ENCODE results near the gene CAPZB.

Gene CAPZB

DNA sequence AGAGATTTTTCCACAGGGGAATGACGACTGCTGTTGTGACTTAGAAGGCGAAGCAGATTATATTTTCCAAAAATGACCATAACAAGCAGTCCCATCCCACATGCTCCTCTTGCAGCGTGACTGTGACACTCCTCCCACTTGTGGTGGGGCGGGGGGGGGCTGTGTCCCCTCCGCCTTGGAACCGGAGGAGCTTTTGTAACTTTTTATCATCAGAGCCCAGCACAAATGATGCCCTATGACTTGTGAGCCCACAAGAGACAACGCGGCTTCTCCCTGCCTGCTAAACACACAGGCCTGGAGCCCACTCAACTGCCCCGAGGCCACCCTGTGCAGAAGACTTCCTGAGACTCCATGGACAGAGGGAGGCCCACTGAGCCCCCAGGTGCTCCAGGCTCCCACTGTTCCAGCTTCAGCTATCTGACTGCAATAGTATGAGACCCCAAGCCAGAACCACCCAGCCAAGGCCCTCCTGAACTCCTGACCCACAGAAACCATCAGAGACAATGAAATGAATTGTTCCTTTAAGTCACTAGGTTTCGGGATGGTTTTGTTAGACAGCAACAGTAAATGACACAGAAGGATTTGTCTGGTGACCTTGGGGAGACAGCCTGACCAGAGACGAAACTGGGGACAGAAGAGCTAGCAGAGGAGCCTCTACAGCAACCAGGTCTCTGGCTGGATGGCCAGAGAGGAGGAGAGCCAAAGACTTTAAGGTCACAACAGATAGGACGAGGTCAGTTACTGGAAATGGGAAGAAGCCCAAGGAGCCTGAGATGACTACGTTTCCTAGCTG is 58.8 kb downstream of the CAPZB start:
- DNase-seq = no peak

DNA sequence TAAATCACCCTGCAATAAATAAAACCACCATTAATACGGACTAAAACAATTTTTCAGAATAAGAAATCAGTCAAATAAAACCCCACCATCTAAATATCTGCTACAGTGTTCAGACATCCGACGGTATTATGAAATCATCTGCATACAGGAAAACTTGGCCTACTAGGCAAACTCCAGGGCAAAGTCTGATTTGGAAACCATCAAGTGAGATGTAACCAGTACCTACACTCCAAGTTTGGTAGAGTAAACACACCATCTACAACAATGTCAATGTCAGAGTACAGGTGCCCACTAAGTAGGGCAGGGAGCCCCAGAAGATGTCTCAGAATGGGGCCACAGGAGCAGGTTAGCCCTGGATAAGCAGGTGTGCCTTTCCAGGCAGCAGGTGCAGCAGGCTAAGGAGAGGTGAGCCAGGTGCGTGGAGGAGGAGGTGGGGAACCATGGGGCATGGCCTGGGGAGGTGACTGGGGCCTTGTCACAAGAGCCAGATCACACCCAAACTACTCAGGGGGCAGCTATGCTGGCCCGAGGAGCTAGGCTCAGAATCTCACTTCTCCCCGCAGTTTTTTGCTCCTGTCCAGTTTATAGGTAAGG is 59.6 kb downstream of the CAPZB start:
- DNase-seq = no peak

DNA sequence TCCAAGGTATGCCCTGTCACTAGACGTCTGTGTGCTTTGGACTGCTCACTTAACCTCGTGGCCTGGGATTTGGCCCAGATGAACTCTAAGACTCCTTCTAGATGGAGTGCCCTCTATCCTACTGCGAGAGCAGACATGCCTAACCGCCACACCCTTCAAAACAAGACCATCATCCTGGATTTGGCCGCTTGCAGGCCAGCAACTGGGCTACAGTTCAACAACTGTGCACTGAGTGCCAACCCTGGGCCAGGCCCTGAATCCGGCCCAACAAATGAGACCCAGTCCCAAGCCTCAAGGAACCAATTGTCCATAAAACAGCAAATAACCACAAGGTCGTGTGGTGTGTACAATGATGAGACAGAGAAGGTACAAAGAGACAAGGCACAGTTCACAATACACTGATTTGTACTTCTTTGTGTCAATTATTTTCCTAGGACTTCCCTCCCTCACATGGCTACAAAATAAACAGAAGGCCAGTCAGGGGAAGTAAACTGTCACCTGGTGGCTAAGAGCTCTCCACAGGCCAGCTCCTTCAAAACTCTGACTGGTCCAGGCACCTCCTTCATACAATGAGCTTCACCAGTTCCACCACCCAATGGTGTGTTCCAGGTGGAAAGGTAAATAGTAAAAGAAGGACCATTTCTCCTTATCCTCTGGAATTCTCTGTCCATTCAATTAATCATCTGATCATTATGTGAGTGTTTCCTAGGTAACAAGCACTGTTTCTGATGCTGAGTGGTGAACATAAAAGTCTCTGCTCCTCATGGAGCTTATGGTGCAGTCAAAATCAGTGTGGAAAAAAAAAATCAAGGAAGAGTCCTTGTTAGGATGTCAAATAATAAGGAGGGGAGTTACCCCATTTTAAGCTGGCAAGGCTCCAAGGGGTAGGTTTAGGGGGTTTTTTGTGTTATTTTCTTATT is 60.4 kb downstream of the CAPZB start:
- DNase-seq = no peak

DNA sequence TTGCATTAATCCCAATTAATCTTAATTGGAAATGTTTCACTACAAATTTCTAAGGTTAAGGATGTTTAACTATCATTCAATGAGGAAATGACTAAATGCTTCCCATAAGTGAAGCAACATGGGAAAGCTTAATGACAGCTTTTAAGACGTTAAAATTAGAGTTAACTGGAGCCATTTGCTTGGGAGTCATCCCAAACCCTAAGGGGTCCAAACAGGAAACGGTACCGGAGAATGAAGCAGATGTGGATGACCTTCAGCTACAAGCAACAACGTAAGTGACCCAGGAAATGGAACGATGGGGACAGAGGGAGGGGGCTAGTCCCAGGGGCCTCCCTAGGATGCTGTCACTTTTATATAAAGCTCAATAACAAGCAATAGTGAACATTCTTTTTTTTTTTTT is 62.2 kb downstream of the CAPZB start:
- DNase-seq = no peak

DNA sequence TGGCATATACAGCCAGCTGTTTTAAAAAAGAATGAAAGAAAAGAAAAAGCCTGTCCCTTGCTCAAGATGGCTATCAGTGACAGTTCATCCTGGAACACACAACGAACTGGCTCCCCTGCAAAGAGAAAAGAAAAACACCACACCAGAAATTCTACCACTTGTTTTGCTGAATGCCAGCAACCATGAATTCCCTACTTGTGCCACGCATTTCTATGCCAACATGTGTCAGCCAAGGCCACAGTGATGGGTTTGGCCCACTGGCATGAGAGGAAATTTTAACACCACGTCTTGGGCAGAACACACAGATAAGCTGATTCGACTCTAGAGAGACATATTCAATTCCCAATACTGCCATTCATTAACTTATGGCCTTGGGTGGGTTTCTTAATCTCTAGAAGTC is 64.0 kb downstream of the CAPZB start:
- DNase-seq = no peak

DNA sequence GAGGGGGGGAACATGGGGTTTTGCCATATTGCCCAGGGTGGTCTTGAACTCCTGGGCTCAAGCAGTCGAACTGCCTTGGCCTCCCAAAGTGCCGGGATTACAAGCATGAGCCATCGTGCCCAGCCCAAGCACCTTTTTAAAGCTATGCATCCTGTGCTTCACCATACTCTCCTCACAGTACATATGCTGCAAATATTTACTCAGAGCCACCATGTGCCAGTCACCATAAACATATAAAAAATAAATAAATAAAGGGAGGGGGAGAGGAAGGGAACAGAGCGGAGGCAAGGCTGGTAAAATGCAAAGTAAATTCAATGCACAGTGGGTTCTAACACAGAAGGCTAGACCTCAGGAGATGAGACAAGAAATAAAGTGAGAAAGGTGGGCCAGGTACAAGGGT is 64.7 kb downstream of the CAPZB start:
- DNase-seq = no peak

DNA sequence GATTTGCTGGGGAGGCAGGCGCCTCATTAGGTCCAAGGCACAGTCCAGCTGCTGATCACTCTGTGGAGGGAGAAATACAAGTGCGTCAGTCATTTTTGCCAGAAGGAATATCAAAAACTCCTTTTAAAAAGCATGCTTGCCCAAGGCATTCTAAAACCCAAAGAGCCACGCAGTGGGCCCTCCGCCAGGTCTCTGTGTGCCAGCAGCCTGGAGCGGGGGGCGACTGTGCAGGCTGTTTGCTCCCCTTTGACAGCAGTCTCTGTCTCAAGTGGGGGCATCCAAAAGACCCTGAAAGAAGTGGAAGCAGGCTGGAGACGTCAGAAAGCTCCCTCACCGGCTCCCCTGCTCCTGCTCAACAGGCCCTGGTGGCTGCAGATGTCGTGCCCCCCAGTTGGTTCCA is 65.6 kb downstream of the CAPZB start:
- no peak for DNase-seq

DNA sequence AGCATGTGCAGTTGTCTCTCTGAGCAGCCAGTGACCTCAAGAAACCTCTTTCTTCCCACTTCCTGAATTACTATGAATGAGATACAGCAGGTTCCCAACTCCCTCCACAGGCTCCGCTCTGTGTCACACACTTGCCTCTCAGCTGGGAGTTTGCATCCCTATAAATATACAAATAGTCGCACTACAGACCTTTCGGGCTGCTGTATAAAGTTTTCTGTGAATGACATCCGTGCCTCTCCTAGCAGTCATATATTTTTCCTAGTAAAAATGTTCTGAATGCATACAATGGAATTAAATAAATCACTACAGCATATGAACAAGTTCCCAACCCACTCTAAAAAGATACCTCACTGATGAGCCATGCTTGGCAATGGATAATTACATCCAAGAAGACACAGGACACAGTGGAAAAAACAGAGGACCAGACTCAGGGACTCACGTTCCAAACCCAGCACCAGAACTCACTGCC is 66.8 kb downstream of the CAPZB start:
- no peak for DNase-seq

DNA sequence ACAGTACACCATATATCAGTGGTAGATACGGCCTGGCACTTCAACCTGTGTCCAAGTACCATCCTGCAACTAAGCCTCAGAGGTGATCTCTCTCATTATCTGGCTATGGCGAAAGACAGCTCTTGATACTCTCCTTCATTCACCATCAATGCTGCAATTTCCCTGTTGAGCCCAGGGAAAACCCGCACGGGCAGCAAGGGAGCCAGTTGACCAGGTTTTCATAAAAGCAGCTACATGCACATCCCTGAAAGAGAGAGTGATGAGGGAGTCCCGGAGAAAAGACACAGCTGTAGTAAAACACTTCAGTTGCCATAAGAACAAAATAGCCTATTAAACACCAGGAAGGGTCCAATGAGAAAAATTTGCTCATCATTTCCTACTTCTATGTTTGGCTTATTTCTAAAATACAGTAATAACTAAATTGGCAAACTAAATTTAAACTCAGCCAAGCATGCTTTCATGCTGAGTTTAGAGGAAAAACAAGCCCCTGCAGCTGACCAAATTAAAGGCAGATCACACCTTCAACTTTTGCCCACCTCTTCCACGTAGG is 68.3 kb downstream of the CAPZB start:
- no peak for DNase-seq

DNA sequence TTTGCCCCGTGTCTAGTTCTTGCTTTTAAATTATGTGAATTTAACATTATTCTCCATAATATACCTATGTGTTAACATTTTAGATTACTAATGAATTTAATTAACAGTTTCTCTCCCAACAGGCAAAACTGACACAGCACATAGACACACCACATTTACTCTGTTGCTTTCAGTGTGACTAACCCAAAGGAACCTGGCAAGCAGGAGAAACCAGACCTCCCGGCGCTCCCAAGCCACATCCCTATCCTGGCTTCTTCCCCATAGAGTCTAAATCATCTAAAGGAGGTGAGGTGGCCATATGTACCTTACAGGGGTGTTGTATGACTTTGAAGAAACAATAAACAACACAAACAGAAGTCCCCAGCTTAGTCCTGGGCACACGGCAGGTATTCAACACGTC is 69.2 kb downstream of the CAPZB start:
- DNase-seq = no peak

DNA sequence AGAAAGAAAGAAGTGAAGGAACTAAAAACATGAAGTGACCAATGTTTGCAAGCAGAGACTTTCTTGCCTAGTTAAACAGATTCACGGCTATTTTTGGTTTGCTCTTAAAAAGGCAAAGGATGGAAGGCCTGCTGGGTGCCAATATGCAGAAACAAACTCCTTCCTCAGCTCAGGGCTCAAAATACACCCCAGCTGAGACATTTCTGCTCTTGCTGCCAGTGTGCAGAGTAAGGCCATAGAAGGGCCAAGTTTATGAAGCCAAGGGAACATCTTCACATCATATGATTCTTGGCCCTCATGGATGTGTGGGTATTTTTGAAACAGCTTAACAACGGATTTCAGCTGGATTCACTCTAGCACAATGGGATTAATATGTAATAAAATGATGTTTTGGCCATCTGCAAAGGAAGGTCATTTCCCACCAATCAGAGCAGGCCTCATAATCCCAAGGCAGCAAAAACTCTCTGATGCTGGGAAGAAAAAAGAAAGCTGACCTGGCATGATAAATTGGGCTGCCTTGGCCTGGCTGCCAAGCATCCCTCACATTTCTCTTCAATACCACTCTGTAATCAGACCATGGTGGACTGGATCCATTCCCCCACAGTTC is 70.7 kb downstream of the CAPZB start:
- no peak for DNase-seq

DNA sequence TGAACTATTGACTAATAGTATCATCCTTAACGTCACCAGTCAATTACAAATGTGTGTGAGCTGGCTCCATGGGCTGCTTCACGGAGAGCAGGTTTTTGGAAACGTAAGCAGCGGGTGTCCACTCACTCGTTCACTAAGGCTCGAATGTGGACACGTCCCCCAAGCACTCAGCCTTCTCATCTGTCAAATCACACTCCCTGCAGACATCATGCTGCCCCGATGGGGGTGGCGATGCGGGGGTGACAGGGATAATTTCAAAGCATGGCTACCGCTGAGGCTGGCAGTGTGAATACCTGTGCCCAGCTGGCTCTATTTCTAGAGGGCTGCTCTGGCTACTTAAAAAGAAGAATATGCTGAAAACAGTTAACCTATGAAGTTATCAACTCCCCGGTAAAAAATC is 71.3 kb downstream of the CAPZB start:
- DNase-seq = no peak

DNA sequence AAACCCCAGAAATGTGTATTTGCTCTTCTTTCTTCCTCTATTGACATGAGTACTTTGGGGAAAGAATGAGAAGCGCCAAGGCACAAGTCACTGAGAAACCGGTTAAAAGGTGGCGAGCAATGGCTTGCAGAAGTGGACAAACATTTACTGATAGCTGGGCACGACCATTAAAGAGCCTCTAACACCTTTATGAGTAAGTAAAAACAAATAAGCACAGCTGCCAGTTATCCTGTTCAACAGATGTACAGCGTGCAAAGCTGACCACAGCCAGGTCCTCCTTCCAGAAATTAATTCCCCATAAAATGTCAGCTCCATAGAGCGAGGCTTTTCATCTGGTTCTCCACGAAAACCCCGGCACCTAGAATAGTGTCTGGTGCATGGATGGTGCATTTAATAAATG is 72.7 kb downstream of the CAPZB start:
- no peak for DNase-seq

DNA sequence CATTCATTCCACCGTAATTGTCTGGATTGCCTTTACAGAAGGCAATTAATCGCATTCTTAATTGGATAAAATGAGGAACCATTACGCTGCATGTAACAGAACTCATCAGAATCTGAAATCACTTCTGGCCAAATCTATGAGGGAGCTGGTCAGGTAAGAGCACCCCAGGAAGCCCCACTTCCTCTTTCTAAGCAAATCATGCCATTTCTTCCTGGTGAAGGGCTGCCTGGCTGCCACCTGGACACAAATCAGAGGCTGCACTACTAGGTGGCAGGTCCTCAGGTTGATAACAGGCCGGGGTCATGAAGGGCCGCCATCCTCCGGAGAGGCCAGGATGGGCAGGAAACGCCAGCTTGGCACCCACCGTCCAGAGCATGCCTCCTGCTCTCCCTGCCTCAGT is 73.7 kb downstream of the CAPZB start:
- no peak for DNase-seq

DNA sequence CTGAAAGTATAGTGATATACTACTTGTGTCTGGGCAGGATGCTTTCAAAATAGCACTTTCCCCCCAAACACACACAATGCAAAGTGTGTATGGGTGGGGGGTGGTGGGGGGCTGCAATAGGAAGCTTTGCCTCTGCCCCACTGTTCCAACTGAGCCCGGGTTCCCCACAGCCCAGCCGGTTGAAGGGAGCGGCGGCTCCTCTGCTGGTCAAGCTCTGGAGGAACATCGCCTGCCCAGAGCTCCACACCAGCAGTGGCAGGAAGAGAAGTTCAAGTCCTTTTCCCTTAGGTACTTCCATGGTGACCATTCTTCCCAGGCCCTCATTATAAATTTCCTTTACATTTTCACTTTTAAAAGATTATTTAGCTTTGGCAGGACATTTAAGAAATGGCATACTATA is 74.9 kb downstream of the CAPZB start:
- DNase-seq = no peak

DNA sequence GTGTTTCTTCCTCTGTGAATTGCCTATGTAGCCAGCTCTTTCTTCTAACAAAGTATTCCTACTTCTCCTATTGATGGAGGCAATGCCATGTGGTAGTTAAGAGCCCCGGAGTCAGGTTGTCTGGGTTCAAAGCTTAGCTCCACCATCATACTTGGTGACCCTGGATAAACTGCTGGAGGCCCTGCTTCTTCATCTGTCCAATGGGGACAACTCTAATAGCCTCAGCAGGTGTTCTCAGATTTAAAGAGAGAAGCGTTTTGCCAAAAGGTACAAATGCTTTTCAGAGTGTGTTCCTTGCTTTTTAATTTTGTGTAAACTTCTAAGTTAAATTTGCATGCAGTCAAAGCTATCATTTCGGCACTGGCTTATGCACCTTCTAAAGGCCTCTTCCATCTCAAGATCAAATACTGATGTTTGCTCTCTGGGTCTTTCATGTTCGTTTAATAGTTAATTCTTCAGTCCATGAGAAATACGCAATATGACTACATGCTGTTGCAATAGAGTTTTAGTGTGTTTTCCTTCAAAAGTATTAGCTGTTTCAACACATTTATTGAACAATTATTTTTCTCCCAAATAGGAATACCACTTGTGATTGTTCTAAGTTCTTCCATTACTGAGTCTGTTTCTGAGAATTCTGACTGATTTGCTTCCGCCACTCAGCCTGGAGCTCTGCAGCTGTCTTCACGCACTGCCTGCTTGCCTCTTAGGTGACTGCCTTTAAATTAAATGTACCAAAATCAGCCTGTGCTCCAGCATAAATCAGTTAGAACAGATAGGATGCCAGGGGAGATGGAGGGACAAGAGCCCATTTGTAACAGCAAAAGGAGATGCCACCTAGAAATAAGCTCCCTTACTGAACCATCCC is 75.6 kb downstream of the CAPZB start:
- DNase-seq = no peak

DNA sequence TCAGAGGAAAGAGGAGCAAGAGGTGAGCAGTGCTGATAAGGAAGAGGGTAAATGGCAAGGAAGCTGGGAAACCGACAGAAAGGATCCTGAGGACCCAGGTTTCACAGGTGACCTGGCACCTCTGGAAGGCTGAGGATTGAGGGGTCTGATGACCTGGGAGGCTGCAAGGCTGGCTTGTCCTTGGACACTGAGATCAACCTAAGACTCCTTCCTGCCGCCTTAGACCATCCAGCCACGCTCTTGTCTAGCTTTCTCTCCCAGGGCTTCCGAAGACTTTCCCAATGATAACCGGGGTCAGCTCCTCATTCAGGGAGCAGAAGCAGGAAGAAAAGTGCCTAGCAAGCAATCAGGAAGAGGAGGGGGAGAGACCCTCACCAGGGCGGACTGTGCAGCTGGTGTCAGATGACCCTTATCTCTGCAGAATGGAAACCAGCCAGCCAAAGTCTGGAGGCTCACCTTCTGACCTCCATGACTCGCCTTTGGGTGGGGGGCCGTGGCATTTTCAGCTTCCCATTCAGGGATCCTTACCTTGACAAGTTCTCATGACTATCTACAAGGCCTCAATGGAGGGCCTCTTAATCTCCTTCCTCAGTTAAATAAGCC is 77.7 kb downstream of the CAPZB start:
- no peak for DNase-seq

DNA sequence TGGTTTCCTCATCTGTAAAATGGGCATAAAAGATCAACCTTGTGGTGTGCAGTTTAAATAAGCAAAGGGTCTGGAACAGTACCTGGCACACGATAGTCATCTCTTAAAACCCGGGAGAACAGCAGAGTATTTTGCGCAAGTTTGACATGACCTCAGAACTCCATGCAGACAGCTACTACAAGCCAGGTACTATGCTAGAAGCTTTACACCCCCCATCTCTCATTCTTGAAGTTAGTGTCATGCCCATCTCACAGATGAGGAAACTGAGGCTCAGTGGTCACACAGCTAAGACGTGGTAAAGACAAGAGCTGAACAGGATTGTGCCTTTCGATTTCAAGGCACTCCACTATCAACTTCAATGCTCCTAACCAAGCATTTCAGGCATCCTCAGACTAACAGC is 78.7 kb downstream of the CAPZB start:
- no peak for DNase-seq

DNA sequence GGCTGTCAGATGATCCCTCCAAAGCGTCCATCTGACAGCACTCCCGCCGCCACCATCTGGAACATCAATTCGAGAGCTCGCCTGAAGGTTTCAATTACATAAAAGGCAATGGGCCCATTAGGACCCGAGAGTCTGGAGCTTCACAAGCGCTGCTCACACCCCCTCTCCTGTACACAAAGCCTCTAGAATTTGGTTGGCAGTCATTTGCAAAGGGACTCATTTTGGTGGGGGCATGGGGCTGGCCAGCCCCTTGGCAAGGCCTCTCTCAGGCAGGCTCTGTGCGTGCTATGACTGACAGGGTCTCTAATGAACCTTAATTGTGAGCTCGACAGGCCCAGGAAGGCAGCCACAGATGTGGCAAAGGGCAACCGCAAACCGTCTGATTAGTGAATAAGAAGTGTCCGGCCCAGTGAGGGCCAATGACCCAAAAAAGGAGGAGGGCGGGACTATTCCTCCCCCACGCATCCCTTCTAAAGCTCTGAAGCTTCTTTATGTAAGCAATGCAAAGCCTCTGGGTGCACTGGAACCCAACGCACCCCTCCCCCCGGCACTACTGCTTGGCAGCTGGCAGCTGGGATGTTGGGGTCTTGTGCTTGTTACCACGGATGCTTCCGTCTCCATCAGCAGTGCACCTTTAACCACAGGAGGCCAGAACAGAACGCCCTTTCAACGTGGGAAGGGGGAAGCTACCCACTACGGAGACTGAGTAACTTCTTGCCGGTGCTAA is 79.4 kb downstream of the CAPZB start:
- DNase-seq = no peak

DNA sequence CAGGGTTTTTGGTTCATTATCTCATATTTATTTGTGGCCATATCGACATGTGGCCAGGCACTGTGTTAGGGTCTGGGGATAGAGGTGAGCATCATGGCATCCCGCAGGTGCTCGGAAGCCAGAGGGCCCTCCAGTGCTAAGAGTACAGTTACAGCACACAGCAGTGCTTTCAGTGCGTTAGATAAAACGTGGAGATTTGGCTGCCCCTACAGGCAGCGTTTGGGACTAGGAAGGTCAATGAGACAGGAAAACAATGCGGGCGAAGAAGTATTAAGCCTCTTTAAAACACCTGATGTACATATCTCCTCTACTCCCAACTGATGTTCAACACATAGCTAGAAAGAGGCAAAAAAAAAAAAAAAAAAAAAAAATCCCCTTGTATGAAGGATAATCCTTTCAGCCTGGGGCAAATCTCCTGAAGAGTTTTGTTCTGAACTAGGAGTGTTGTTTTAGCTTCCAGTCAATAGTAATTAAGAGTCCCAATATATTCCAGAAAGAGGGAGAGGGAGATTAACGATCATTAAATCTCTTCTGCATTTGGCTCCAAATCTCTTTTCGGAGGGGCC is 80.1 kb downstream of the CAPZB start:
- no peak for DNase-seq

Data from NCI-H226 (cell line).